ENCODE data around the gene KDM2A.

DNA sequence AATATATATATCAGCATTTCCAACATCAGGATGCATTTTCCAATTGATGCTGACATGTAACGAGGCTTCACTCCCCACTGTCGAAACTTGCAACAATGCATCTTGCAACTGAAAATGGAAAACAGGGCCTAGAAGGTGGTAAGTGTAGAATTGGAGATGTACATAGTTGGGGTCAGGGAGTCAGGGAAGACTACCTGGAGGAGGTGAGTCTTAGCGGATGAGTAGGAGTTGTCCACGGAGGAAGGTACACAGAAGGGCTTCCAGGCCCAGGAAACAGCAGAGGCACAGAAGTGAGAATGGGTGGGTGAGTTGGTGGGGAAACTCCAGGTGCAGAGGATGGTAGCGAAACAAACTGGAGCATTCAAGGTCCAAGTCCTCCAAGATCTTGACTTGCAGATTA is 145.2 kb downstream of the KDM2A start:
- TF ChIP-seq, protein P1, sequence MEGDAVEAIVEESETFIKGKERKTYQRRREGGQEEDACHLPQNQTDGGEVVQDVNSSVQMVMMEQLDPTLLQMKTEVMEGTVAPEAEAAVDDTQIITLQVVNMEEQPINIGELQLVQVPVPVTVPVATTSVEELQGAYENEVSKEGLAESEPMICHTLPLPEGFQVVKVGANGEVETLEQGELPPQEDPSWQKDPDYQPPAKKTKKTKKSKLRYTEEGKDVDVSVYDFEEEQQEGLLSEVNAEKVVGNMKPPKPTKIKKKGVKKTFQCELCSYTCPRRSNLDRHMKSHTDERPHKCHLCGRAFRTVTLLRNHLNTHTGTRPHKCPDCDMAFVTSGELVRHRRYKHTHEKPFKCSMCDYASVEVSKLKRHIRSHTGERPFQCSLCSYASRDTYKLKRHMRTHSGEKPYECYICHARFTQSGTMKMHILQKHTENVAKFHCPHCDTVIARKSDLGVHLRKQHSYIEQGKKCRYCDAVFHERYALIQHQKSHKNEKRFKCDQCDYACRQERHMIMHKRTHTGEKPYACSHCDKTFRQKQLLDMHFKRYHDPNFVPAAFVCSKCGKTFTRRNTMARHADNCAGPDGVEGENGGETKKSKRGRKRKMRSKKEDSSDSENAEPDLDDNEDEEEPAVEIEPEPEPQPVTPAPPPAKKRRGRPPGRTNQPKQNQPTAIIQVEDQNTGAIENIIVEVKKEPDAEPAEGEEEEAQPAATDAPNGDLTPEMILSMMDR (conservative IDR thresholded peaks at IDR 0.05 in 1 of 2, IDR thresholded peaks at IDR 0.05 in 1 of 2; ENCODE audit: extremely low read depth in 1 of 2, insufficient read depth in 1 of 2, low read depth in 1 of 2, low read length in 2 of 2): no peak
- no peak for TF ChIP-seq EZH2 (IDR thresholded peaks at IDR 0.05; ENCODE audit: borderline replicate concordance, low read length)
